Smooth muscle cell of the brain vasculature (primary cell): ENCODE data around the gene PHACTR3.

Source experiments
- DNase-seq: peaks from one replicate; pipeline ENCODE4 v3.0.0-alpha.2; 2012; ENCODE audit warnings: low read depth, low spot score

PHACTR3 gene

GRCh38 chr20:59588236-59588855 is 16.0 kb upstream of the PHACTR3 start:
- DNase-seq = no peak

GRCh38 chr20:59589086-59589684 is 15.2 kb upstream of the PHACTR3 start:
- no peak for DNase-seq

- DNase-seq = no peak
These were observed 13.3 kb upstream of the PHACTR3 start for GRCh38 chr20:59591061-59591460.

- DNase-seq = no peak
These were observed 7.7 kb upstream of the PHACTR3 start for GRCh38 chr20:59596690-59597089.

GRCh38 chr20:59597240-59597639 is 7.1 kb upstream of the PHACTR3 start:
- DNase-seq = no peak

GRCh38 chr20:59598625-59599310 is 5.6 kb upstream of the PHACTR3 start:
- no peak for DNase-seq

- no peak for DNase-seq
These were observed 4.4 kb upstream of the PHACTR3 start for GRCh38 chr20:59599941-59600340.

GRCh38 chr20:59600472-59600871 is 3.9 kb upstream of the PHACTR3 start:
- DNase-seq = no peak

GRCh38 chr20:59602546-59603080 is 1.7 kb upstream of the PHACTR3 start:
- no peak for DNase-seq

GRCh38 chr20:59603176-59603575 is 1.2 kb upstream of the PHACTR3 start:
- DNase-seq = no peak

- no peak for DNase-seq
These were observed 631 bp downstream of the PHACTR3 start for GRCh38 chr20:59604741-59605600.

GRCh38 chr20:59605601-59606364 is 1.4 kb downstream of the PHACTR3 start:
- DNase-seq = no peak

- DNase-seq = no peak
These were observed 2.2 kb downstream of the PHACTR3 start for GRCh38 chr20:59606566-59606965.

GRCh38 chr20:59608396-59608795 is 4.1 kb downstream of the PHACTR3 start:
- DNase-seq = no peak

- no peak for DNase-seq
These were observed 4.5 kb downstream of the PHACTR3 start for GRCh38 chr20:59608871-59609270.

GRCh38 chr20:59611286-59611685 is 6.9 kb downstream of the PHACTR3 start:
- no peak for DNase-seq

GRCh38 chr20:59613861-59614260 is 9.5 kb downstream of the PHACTR3 start:
- DNase-seq = no peak

GRCh38 chr20:59614714-59615113 is 10.4 kb downstream of the PHACTR3 start:
- DNase-seq = no peak

GRCh38 chr20:59616306-59616705 is 12.0 kb downstream of the PHACTR3 start:
- DNase-seq = no peak

- DNase-seq = no peak
These were observed 12.9 kb downstream of the PHACTR3 start for GRCh38 chr20:59617221-59617620.

- no peak for DNase-seq
These were observed 13.8 kb downstream of the PHACTR3 start for GRCh38 chr20:59618131-59618530.
